ENCODE data around the gene XG.
"Not testable (repeated sequence)": the region's sequence is repeated elsewhere in the genome, so short reads cannot be mapped to it uniquely, and the experiment has no call there.

XG gene

GRCh38 chrX:2752441-2752840, 601 bp downstream of the XG start:
- H3K4me3 Mint-ChIP-seq, DNase-seq, H3K4me1 Mint-ChIP-seq, H3K9me3 Mint-ChIP-seq, H3K36me3 Mint-ChIP-seq, H3K27ac Mint-ChIP-seq, CTCF ChIA-PET: not testable (repeated sequence)
- peaks cover 27% of the 10 kb centered on the region for H3K27me3 Mint-ChIP-seq

- H3K9me3 Mint-ChIP-seq, CTCF ChIA-PET, H3K4me3 Mint-ChIP-seq, H3K27ac Mint-ChIP-seq, DNase-seq, H3K4me1 Mint-ChIP-seq, H3K36me3 Mint-ChIP-seq: not testable (repeated sequence)
- peaks cover 23% of the 10 kb centered on the region for H3K27me3 Mint-ChIP-seq
These were observed 3.4 kb downstream of the XG start for GRCh38 chrX:2755163-2755715.

GRCh38 chrX:2756548-2756947, 4.7 kb downstream of the XG start:
- Mint-ChIP-seq H3K9me3 (no peaks in the 10 kb centered on the region), H3K36me3 (no peaks in the 10 kb centered on the region), H3K27ac (no peak overlapping the region), H3K4me3 (no peak overlapping the region), H3K4me1 (peaks cover 3% of the 10 kb centered on the region), H3K27me3 (peaks cover 15% of the 10 kb centered on the region)
- CTCF ChIA-PET: no interaction called here
- DNase-seq: no peak

- no peaks in the 10 kb centered on the region for H3K9me3 Mint-ChIP-seq
- no peak overlapping the region for H3K27ac Mint-ChIP-seq
- no peak for DNase-seq
- H3K36me3 Mint-ChIP-seq: no peaks in the 10 kb centered on the region
- H3K4me1 Mint-ChIP-seq: peaks cover 6% of the 10 kb centered on the region
- H3K27me3 Mint-ChIP-seq: peaks cover 8% of the 10 kb centered on the region
- CTCF ChIA-PET: no interaction called here
- H3K4me3 Mint-ChIP-seq: no peak overlapping the region
These were observed 9.4 kb downstream of the XG start for GRCh38 chrX:2761246-2761645.

- DNase-seq, CTCF ChIA-PET, H3K4me1 Mint-ChIP-seq, H3K36me3 Mint-ChIP-seq, H3K27me3 Mint-ChIP-seq, H3K4me3 Mint-ChIP-seq, H3K27ac Mint-ChIP-seq, H3K9me3 Mint-ChIP-seq: not testable (repeated sequence)
These were observed 10.8 kb downstream of the XG start for GRCh38 chrX:2762671-2763070.

- H3K4me3 Mint-ChIP-seq, H3K4me1 Mint-ChIP-seq, H3K36me3 Mint-ChIP-seq, H3K27ac Mint-ChIP-seq, H3K9me3 Mint-ChIP-seq, DNase-seq, CTCF ChIA-PET, H3K27me3 Mint-ChIP-seq: not testable (repeated sequence)
These were observed 13.1 kb downstream of the XG start for GRCh38 chrX:2764766-2765548.

GRCh38 chrX:2765549-2765830, 13.7 kb downstream of the XG start:
- H3K4me3 Mint-ChIP-seq: no peak overlapping the region
- DNase-seq: no peak
- CTCF ChIA-PET: no interaction called here
- H3K27ac Mint-ChIP-seq: no peak overlapping the region
- H3K4me1 Mint-ChIP-seq: peaks cover 3% of the 10 kb centered on the region
- no peaks in the 10 kb centered on the region for H3K27me3 Mint-ChIP-seq
- H3K9me3 Mint-ChIP-seq: no peaks in the 10 kb centered on the region
- no peaks in the 10 kb centered on the region for H3K36me3 Mint-ChIP-seq

- Mint-ChIP-seq H3K27ac (no peak overlapping the region), H3K4me1 (peaks cover 3% of the 10 kb centered on the region), H3K36me3 (no peaks in the 10 kb centered on the region), H3K4me3 (no peak overlapping the region), H3K9me3 (no peaks in the 10 kb centered on the region), H3K27me3 (peaks cover 7% of the 10 kb centered on the region)
- CTCF ChIA-PET: no interaction called here
- DNase-seq: no peak
These were observed 15.1 kb downstream of the XG start for GRCh38 chrX:2766906-2767305.

- H3K36me3 Mint-ChIP-seq: no peaks in the 10 kb centered on the region
- peaks cover 11% of the 10 kb centered on the region for H3K27me3 Mint-ChIP-seq
- peaks cover 3% of the 10 kb centered on the region for H3K4me1 Mint-ChIP-seq
- no peak overlapping the region for H3K27ac Mint-ChIP-seq
- H3K4me3 Mint-ChIP-seq: no peak overlapping the region
- no peaks in the 10 kb centered on the region for H3K9me3 Mint-ChIP-seq
- CTCF ChIA-PET: no interaction called here
- DNase-seq: no peak
These were observed 16.0 kb downstream of the XG start for GRCh38 chrX:2767631-2768455.

GRCh38 chrX:2769615-2770014, 17.8 kb downstream of the XG start:
- CTCF ChIA-PET: no interaction called here
- Mint-ChIP-seq H3K9me3 (no peaks in the 10 kb centered on the region), H3K27ac (no peak overlapping the region), H3K4me3 (no peak overlapping the region), H3K4me1 (peaks cover 3% of the 10 kb centered on the region), H3K36me3 (no peaks in the 10 kb centered on the region), H3K27me3 (peaks cover 21% of the 10 kb centered on the region)
- DNase-seq: no peak

GRCh38 chrX:2773166-2774055, 21.6 kb downstream of the XG start:
- H3K27ac Mint-ChIP-seq, CTCF ChIA-PET, H3K36me3 Mint-ChIP-seq: not testable (repeated sequence)

GRCh38 chrX:2774057-2774456, 22.2 kb downstream of the XG start:
- CTCF ChIA-PET: no interaction called here
- Mint-ChIP-seq H3K4me1 (no peaks in the 10 kb centered on the region), H3K27me3 (peaks cover 27% of the 10 kb centered on the region), H3K36me3 (no peaks in the 10 kb centered on the region), H3K27ac (no peak overlapping the region), H3K4me3 (no peak overlapping the region), H3K9me3 (no peaks in the 10 kb centered on the region)
- no peak for DNase-seq

More at GRCh38 chrX:2773166-2774055, 21.6 kb downstream of the XG start:
- DNase-seq, H3K4me3 Mint-ChIP-seq, H3K9me3 Mint-ChIP-seq, H3K4me1 Mint-ChIP-seq: not testable (repeated sequence)
- peaks cover 23% of the 10 kb centered on the region for H3K27me3 Mint-ChIP-seq

GRCh38 chrX:2774776-2775175, 22.9 kb downstream of the XG start:
- Mint-ChIP-seq H3K27me3 (peaks cover 27% of the 10 kb centered on the region), H3K4me3 (no peak overlapping the region), H3K36me3 (no peaks in the 10 kb centered on the region), H3K4me1 (no peaks in the 10 kb centered on the region), H3K9me3 (no peaks in the 10 kb centered on the region), H3K27ac (no peak overlapping the region)
- DNase-seq: no peak
- CTCF ChIA-PET: no interaction called here

- H3K27ac Mint-ChIP-seq, DNase-seq, CTCF ChIA-PET, H3K36me3 Mint-ChIP-seq, H3K4me3 Mint-ChIP-seq, H3K9me3 Mint-ChIP-seq: not testable (repeated sequence)
- Mint-ChIP-seq H3K27me3 (peaks cover 17% of the 10 kb centered on the region), H3K4me1 (peaks cover 11% of the 10 kb centered on the region)
These were observed 28.8 kb downstream of the XG start for GRCh38 chrX:2780472-2781225.
